Stimulated activated CD4-positive, alpha-beta T cell treated with anti-CD3 and anti-CD28 coated beads, Interleukin-2, amount 100 ng/mL, for 24 hours (primary cell): ENCODE results near the gene CCL20.
"Not testable (repeated sequence)": the region's sequence is repeated elsewhere in the genome, so short reads cannot be mapped to it uniquely, and the experiment has no call there.

ENCODE experiments used
- DNase-seq, 2 donors: peaks; one replicate each; pipeline ENCODE4 v3.0.0-alpha.2; 2020

Gene CCL20

DNA sequence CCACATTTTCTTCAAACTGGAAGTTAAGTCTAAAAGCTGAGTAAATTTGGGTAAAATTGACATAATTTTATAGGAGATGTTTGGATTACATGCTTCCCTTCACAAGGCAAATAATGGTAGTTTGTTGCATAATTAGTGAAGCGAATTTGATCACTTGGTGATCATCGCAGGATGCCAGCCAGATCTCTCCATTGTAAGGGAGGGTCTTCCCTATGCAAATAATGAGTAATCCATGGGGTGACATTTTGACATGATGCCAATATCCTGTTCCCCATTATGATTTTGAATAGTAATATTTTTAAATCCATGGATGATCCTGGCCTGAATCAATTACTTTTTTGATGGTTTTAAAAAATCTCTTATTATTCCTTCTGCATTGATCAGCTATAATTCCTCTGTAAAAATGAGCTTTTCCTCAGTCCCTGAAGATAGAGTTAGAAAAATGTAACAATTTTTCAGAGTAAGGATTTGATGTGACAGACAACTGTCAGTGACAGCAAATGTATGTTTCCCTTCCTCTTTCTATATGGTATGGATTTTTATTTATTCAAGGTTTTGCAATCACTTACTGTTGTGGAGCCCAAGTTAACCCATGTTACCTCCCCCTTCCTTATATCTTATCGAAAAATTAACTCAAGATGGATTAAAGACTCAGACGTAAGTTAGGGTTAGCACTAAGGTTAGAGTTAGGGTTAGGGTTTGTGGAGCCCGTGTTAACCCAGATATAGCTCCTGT lies 21.4 kb downstream of the CCL20 start:
- DNase-seq, result no peak

GRCh38 chr2:227839339-227840129 lies 25.9 kb downstream of the CCL20 start:
- DNase-seq, result not testable (repeated sequence)

DNA sequence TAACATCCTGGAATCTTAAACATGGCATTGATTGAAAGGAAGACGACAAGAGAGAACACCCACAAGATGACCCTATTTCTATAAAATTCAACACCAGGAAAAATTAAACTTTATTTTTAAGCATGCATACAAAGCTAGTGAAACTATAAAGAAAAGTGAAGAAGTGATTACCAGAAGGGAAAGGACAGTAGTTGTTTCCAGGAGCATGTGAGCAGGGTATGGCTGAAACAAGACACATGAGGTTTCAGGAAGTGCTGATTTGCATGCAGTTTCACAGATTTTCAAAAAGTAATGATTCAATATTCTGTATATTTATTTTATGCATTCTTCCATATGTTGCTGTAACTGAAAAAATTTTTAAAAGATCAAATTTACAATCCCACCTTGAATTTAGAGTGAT lies 33.2 kb downstream of the CCL20 start:
- DNase-seq, result no peak

DNA sequence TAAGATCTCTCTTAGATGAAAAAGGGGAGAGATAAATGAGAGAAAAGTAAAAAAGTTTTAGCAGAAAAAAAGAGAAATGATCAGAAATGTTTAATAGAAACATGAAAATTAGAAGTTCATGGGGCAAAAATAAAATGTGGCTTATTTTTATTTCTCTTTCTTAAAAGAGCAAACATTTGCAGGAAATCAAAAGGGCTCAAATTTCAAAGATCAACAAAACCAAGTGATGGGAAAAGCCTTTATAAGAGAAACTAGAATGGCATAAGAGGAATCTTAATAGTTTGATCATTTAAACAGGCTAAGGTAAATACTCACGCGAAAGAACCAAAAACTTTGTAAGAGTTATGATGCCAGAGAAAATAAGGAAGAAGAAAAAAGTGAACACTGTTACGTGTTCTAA lies 34.5 kb downstream of the CCL20 start:
- no peak for DNase-seq

DNA sequence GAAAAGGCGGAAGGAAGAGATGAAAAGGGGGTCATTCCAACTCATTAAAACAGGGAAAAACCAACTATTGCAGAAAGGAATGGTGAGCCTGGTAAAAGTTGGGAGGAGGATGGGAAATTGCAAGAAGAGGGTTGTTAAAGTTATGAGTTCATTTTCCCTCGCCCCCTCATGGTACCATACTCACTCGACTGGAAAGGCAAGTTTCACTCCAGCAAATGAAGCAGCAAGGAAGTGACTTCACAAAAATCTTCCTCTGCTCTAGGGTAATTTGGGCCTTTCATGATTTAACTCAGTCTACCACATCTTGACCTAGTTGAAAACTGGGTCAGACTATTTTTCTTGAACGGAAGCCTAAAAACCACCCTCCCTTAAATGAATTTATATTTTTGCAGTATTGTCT lies 34.9 kb downstream of the CCL20 start:
- DNase-seq, result no peak

DNA sequence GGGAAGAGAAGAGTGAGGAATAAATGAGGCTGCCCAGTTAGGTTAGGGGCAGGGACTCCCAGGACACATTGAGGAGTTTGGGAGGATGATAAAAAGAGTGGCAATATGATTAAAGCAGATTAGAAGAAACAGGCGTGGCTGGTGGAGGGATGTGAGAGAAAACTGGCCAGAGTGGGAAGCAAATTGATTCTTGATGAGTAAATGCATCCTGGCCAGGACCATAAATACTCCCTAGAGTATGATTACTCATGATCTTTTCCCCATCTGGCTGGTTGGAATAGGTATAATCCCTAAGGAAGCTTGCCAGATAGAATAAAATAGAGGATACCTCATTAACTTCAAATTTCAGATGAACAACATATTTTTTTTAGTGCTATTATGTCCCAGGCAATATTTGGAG lies 36.3 kb downstream of the CCL20 start:
- DNase-seq, result no peak

DNA sequence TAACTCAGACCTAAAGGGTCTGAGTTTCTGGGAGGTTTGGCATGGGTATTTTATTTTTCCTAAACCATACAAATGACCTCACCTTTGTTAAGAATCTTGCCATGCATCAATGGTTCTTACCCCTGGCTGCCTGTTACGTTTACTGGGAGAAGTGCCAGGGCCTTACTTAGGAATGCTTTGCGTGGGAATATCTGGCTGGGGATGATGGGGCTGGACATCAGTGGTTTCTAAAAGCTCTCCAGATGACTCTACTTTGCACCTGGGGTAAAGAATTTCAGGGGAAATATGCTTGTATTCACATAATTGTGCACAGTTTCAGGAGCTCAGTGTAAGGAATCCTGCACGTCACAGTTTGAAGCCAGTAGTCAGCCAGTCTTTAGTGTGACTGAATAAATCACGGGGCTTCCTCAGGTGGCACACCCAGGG lies 39.6 kb downstream of the CCL20 start:
- no peak for DNase-seq

DNA sequence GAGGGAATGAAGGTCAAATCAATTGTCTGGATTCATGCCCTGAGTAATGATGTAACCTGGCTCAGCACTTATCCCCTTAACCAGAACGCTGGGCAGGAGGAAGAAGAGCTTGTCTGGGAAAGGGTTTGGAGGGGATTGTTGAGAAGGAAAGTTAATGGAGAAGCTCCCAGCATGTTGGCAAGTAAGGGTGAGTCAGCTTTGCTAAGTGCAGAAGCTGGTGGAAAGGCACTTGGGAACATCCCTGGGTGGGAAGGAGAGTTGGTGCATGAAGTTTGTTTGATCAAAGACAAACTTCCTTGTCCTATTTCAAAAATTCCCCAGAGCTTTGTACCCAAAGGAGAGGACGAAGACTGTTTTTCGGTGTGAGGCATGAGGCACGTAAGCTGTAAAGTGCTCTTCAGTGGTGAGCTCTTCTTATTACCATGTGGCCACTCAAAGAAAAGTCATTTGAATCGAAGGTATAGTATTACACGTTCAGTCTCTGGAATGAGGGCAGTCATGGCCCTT lies 40.2 kb downstream of the CCL20 start:
- DNase-seq, result no peak

DNA sequence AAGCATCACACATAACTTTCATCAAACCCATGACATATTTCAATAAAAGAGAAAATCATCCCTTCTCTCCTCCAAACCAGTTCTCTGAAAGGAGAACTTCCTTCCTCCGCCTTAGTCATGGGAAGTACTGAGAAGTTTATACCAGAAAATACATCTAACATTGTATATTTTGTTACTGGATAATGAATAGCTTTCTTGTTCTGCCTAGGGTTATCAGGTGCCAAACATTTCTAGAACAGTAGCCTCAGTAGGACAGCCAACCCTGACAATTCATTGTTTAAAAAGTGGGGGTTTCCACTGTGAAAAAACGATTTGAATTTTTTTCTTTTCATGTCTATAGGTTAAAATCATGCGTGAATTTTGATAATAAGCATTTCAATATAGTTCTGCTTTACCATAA lies 41.8 kb downstream of the CCL20 start:
- DNase-seq, result no peak

DNA sequence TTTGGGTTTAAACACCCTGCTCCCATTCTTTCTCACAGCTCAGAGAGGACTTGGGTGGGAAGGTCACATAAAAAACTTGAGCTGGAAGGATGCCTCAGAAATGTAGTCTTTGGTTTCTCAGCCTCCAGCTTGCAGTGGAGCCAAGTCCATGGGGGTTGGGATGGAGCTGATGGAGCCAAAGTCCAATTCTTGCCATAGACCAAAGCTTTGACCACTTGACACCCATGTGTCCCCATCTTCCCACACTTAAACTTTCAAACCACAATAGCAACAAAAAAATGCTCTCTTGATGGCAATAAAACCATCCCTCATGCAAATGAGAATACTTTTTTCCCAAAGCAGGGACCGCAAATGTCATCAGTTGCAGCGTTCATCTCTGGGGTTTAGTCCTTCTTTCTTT lies 43.1 kb downstream of the CCL20 start:
- DNase-seq, result no peak

DNA sequence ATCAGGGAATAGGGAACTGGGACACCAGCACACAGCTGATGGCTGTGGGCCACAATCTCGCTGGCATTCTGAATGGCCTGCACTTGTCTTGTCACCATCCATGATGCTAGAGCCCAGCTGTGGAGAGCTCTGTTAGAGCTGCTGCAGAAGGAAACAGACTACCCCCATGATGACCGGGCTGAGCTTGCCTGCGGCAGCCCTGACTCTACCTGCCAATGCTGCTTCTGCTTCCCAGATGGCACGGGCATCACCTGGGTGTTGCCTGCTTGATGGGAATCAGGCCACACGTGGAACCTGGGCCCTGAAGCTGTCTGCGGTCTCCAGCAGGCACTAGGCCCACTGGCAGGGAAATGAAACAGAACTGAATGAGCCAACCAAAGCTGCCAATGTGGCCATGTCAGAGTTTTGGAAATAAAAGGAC lies 46.6 kb downstream of the CCL20 start:
- DNase-seq, result no peak

- no peak for DNase-seq
These were observed 47.4 kb downstream of the CCL20 start for GRCh38 chr2:227861011-227861410.

DNA sequence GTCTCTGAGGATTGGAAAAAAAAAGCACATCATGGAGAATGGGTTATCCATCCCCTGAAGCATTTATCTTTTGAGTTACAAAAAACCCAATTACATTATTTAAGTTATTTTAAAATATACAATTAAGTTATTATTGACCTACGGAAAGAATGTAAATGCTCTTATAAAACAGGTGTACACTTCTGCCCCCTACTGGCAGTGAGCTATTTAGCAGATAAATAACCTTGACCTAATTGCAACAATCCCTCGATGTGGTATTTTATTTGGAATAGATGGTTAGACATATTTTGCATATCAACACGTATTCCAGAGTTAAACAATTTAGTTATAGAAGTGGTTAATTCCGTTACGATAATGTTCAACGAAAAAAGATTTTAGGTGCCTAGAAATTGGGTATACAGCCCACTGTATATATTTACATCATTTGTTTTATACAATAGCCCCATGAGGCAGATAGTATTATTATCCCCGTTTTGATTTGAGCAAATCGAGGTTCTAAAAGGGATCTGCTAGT lies 48.6 kb downstream of the CCL20 start:
- DNase-seq, result peak in 1 of 2 donors; percentile 26

GRCh38 chr2:227862741-227863588 lies 49.3 kb downstream of the CCL20 start:
- DNase-seq, result no peak

- DNase-seq, result no peak
These were observed 50.6 kb downstream of the CCL20 start for GRCh38 chr2:227864161-227864756.

DNA sequence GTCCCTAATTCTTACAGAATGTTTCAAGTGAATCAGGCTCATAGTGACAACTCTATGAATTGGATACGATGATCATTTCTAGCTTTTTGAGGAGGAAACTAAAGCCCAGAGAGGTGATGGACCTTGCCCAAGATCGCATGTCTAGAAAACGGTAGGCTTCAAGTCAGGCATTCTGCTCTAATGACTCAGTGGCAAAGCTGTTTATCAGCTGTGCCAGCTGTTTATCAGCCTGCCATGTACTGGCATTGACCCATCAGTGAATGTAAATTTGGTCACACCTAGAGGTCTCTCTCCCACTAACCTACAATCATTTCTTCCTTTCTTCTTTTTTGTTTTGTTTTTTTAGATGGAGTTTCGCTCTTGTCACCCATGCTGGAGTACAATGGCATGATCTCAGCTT lies 51.6 kb downstream of the CCL20 start:
- DNase-seq, result no peak
